Astrocyte (in vitro differentiated cells and primary cell): ENCODE measurements around the gene RPL7A.

ENCODE experiments used
- EZH2 ChIP-seq: IDR thresholded peaks from 2 replicates; pipeline ENCODE4 v1.6.1; 2012; ENCODE audit warnings: mild to moderate bottlenecking, low read length, inconsistent platforms; ENCODE audit not compliant: insufficient read depth
- TF ChIP-seq, protein P1 (sequence below): IDR thresholded peaks from 2 replicates; pipeline ENCODE4 v1.5.1; 2011; ENCODE audit warnings: low read depth, mild to moderate bottlenecking, inconsistent platforms, low read length, moderate library complexity; ENCODE audit not compliant: insufficient read depth

DNA sequence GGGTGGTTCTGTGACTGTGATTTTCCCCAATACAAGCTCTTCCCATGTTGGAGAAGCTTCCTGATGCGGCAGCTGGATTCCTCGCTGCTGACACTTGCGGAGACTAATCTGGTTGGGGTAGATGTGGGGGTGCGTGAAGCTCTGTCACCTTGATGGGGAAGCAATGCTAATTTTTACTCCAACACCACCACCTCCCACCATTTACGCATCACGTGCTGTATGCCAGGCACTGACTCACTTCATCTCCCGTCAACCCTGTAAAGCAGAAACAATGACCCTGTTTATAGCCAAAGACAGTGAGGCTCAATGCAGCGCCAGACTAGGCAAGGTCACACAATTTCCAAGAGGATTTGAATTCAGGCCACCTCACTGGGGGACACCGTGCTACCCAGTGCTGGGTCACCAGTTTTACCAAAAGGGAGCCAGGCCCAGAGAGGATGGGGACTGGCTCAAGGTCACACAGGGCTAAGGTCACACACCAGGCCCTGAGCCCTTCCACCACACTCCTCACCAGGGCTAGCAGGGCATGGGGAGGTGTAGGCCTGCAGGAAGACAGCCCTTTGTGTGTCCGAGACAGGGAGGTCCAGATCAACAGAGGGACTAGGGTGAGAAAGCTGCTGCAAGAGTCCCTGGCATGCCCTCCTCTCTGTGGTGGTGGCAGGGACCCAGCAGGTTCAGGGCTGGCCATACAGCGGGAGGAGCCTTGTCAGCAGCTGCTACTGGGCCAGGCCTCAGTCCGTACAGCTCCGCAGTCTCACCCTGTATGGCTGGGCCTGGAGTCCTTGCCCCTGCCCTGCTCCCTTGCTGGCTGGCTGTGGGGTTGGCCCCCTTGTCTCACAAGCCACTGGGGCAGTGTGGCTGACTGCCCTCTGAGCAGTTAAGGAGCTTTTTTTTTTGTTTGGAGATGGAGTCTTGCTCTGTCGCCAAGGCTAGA, 31.4 kb downstream of the RPL7A start:
- TF ChIP-seq, protein P1, sequence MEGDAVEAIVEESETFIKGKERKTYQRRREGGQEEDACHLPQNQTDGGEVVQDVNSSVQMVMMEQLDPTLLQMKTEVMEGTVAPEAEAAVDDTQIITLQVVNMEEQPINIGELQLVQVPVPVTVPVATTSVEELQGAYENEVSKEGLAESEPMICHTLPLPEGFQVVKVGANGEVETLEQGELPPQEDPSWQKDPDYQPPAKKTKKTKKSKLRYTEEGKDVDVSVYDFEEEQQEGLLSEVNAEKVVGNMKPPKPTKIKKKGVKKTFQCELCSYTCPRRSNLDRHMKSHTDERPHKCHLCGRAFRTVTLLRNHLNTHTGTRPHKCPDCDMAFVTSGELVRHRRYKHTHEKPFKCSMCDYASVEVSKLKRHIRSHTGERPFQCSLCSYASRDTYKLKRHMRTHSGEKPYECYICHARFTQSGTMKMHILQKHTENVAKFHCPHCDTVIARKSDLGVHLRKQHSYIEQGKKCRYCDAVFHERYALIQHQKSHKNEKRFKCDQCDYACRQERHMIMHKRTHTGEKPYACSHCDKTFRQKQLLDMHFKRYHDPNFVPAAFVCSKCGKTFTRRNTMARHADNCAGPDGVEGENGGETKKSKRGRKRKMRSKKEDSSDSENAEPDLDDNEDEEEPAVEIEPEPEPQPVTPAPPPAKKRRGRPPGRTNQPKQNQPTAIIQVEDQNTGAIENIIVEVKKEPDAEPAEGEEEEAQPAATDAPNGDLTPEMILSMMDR = no peak
- TF ChIP-seq EZH2 = no peak
